ENCODE measurements around the gene CDKL5.

The CDKL5 gene

GRCh38 chrX:18698737-18699650, 273.6 kb downstream of the CDKL5 start:
- no peak for DNase-seq (ENCODE audit: low spot score)

GRCh38 chrX:18701621-18702361, 276.4 kb downstream of the CDKL5 start:
- no peak for DNase-seq (ENCODE audit: low spot score)

DNA sequence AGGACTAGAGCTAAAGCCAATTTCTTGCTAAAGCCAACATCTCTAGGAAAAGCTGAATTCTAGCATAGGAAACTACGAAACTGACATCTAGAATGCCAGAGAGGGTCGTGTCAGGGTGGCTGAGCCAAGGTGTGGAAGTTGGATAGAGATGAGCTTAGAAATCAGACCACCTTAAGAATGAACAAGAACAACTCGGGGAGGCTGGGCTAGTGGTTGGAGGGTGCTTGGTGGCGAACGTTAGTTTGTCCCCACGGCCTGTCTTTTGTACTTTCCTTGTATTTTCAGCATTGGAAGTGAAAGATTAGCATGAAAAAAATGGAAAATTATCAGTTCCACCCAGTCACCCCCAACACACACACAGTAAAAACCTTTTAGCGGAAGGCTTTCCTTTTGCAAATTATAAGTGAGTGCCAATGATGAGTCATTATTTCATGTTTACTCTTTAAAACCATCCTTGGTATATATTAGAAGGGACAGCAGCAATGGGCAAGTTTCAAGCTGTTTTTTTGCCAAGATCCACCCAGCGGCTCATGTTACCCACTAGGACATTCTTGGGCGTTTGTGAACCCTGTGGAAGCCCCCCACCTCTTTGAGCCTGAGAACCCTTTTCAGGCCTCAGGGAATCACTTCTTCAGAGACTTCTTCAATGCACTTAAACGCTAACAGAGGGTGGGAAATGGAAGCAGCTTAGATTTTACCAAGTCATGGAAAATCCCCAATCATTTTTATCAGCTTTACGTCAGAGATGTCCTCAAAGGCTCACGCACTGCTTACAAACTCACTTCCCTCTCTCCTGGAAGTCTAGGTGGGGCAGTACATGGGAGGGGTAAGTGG, 277.2 kb downstream of the CDKL5 start:
- DNase-seq (ENCODE audit: low spot score), result no peak

All from ecto neural progenitor cell (in vitro differentiated cells).